GM12801 (cell line): ENCODE data around the gene FGF19.

ENCODE experiments used
- CTCF ChIP-seq: IDR thresholded peaks from one replicate; pipeline ENCODE4 v1.5.1; 2011; ENCODE audit warnings: control low read depth; ENCODE audit not compliant: insufficient read length; ENCODE audit errors: extremely low read depth

The FGF19 gene

DNA sequence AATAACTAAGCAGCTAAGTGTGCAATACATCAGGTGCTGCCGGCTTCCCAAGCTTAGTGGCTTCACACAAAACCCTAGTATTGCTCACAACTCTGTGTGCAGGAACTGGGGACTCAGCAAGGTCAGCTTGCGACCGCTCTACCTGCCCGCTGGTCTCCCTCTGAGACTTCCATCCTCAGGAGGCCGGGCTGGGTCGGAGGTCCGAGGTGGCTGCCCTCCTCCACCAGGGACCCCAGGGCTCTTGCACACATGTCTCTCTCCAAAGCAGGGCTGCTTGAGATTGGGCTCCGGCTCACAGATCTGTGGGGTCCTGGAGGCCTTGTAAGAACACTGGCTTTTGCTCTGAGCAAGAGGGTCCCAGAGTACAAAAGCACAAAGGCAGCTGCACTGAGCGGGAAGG, 25.4 kb upstream of the FGF19 start:
- TF ChIP-seq CTCF, result no peak

- TF ChIP-seq CTCF, result no peak
Observed at GRCh38 chr11:69727266-69727665, 23.4 kb upstream of the FGF19 start.

GRCh38 chr11:69726481-69726880, 22.7 kb upstream of the FGF19 start:
- TF ChIP-seq CTCF, result no peak

GRCh38 chr11:69726019-69726418, 22.2 kb upstream of the FGF19 start:
- no peak for TF ChIP-seq CTCF

DNA sequence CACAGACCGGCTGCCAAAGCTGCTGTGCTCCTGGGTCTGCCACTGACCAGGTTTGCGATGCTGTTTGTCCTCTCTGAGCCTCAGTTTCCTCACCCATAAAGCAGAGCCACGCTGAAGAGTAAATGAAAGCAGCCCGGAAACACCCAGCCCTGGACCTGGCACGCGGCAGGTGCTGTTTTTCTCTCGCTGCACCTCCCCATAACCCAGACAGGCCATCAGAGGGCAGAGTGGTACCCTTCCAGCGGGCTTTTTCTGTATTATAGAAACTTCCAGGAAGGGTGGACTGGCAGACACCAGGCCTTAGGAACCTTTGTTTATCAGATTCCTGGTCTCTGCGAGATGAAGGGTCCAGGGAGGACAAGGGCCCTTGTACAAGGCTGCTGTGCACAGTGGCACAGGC, 17.9 kb upstream of the FGF19 start:
- TF ChIP-seq CTCF, result no peak

GRCh38 chr11:69721106-69721505, 17.3 kb upstream of the FGF19 start:
- TF ChIP-seq CTCF, result no peak

DNA sequence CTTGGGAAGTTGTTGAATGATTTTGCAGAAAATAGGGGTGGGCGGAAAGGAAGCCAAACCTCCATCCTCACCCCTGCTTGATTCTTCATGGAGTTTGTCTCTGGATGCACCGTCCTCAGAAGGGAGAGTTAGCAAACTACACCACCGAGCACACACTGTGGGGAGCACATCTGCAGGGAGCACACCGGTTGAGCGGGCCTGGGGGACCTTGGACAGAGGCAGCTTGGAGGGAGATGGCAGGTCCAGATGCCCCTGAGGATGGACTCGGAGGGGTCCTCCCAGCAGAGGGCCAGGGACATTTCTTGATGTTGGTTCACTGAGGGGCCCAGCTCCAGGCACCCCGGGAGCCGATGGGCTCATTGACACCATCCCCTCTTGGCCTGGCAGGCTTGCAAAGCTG, 15.1 kb upstream of the FGF19 start:
- TF ChIP-seq CTCF, result no peak

- TF ChIP-seq CTCF, result no peak
Observed at GRCh38 chr11:69718147-69718546, 14.3 kb upstream of the FGF19 start.
